HepG2 (cell line): Measurements from ENCODE around the gene RSPH4A. TPM values are rescaled to one million over a fixed set of nuclear protein-coding genes. Genes with fewer than 3 reads are reported as not detected.

Source experiments
- ARHGAP35 ChIP-seq: sonication (generic); formaldehyde crosslinking; IDR thresholded peaks from 2 replicates; pipeline ENCODE4 v1.9.0; 2022; ENCODE audit warnings: mild to moderate bottlenecking, inconsistent platforms, moderate library complexity, missing genetic modification reagents, borderline replicate concordance
- ARNT2 ChIP-seq: sonication (generic); formaldehyde crosslinking; IDR thresholded peaks from 2 replicates; pipeline ENCODE4 v1.8.0; 2022; ENCODE audit warnings: mild to moderate bottlenecking, low read depth, missing genetic modification reagents, moderate library complexity
- JUNB ChIP-seq: sonication (generic); formaldehyde crosslinking; IDR thresholded peaks from 2 replicates; pipeline ENCODE4 v1.8.0; 2022; ENCODE audit warnings: missing genetic modification reagents, mild to moderate bottlenecking, borderline replicate concordance
- KLF12 ChIP-seq: sonication (generic); formaldehyde crosslinking; IDR thresholded peaks from 2 replicates; pipeline ENCODE4 v1.4.0; 2020; ENCODE audit warnings: missing genetic modification reagents, borderline replicate concordance
- MAFF ChIP-seq: IDR thresholded peaks from 2 replicates; pipeline ENCODE4 v1.6.1; 2011; ENCODE audit warnings: low read depth, low read length, improper control_type of control experiment
- MZF1 ChIP-seq: sonication (generic); formaldehyde crosslinking; IDR thresholded peaks from 2 replicates; pipeline ENCODE4 v1.8.1; 2023; ENCODE audit warnings: mild to moderate bottlenecking, missing genetic modification reagents, borderline replicate concordance
- NFIC ChIP-seq: IDR thresholded peaks from 2 replicates; pipeline ENCODE4 v1.6.1; 2012; ENCODE audit warnings: mild to moderate bottlenecking, low read length, inconsistent platforms
- NONO ChIP-seq, 2 experiments: fragments of 450-650 bp in 1 of 2; sonication (generic) in 1 of 2; formaldehyde crosslinking in 1 of 2; IDR thresholded peaks in 1 of 2; conservative IDR thresholded peaks in 1 of 2; 2 replicates each; pipeline versions ENCODE4 v1.6.1 to v1.8.0; 2017 to 2022; ENCODE audit warnings: mild to moderate bottlenecking in 1 of 2, missing genetic modification reagents in 1 of 2, moderate library complexity in 1 of 2
- PCBP1 ChIP-seq: fragments of 200-400 bp; formaldehyde crosslinking; IDR thresholded peaks from 2 replicates; pipeline ENCODE4 v1.6.1; 2017; ENCODE audit warnings: mild to moderate bottlenecking, low read depth, low read length, borderline replicate concordance
- RAD21 ChIP-seq: fragments of 450-650 bp; formaldehyde crosslinking; IDR thresholded peaks from 2 replicates; pipeline ENCODE4 v1.5.0; 2020; ENCODE audit warnings: mild to moderate bottlenecking
- SMYD3 ChIP-seq: sonication (generic); formaldehyde crosslinking; IDR thresholded peaks from 2 replicates; pipeline ENCODE4 v1.8.1; 2023; ENCODE audit warnings: mild to moderate bottlenecking, missing genetic modification reagents
- SUZ12 ChIP-seq: fragments of 150-350 bp; IDR thresholded peaks from 2 replicates; pipeline ENCODE4 v1.6.1; 2014; ENCODE audit warnings: low read depth, low read length
- ZC3H13 ChIP-seq: sonication (generic); formaldehyde crosslinking; IDR thresholded peaks from 2 replicates; pipeline ENCODE4 v1.8.1; 2023; ENCODE audit warnings: mild to moderate bottlenecking, missing genetic modification reagents, moderate library complexity
- ZC3H4 ChIP-seq: sonication (generic); formaldehyde crosslinking; IDR thresholded peaks from 2 replicates; pipeline ENCODE4 v1.4.0; 2020; ENCODE audit warnings: missing genetic modification reagents, borderline replicate concordance
- ZNF10 ChIP-seq: sonication (generic); formaldehyde crosslinking; IDR thresholded peaks from 2 replicates; pipeline ENCODE4 v1.4.0; 2020; ENCODE audit warnings: mild to moderate bottlenecking, low read depth, missing genetic modification reagents, borderline replicate concordance
- ZNF20 ChIP-seq: sonication (generic); formaldehyde crosslinking; IDR thresholded peaks from 2 replicates; pipeline ENCODE4 v1.4.0; 2020; ENCODE audit warnings: mild to moderate bottlenecking, moderate library complexity, missing genetic modification reagents
- ZNF589 ChIP-seq: sonication (generic); formaldehyde crosslinking; conservative IDR thresholded peaks from 2 replicates; pipeline ENCODE4 v1.8.0; 2022; ENCODE audit warnings: mild to moderate bottlenecking, moderate library complexity, missing genetic modification reagents
- ZNF607 ChIP-seq: sonication (generic); formaldehyde crosslinking; IDR thresholded peaks from 2 replicates; pipeline ENCODE4 v1.5.1; 2020; ENCODE audit warnings: missing genetic modification reagents, mild to moderate bottlenecking, borderline replicate concordance
- ZNF782 ChIP-seq: sonication (generic); formaldehyde crosslinking; IDR thresholded peaks from 2 replicates; pipeline ENCODE4 v1.4.0; 2020; ENCODE audit warnings: missing genetic modification reagents, mild to moderate bottlenecking, borderline replicate concordance
- ZNF788 ChIP-seq: sonication (generic); formaldehyde crosslinking; IDR thresholded peaks from 2 replicates; pipeline ENCODE4 v1.5.0; 2020; ENCODE audit warnings: mild to moderate bottlenecking, missing genetic modification reagents, borderline replicate concordance
- polyA plus RNA-seq, 8 experiments: library from polyadenylated mRNA; depleted of rRNA in 3 of 8; stranded (reverse) in 7 of 8; unstranded in 1 of 8; fragments of >200 nt; fragmentation: Illumina TruSeq in 4 of 8; extraction: Trizol in 4 of 8; gene quantifications; 2 replicates each; pipeline versions ENCODE4 v1.2.1 to v1.2.3, GENCODE V29; 2011 to 2016; ENCODE audit warnings: low read depth in 4 of 8, missing spikeins in 1 of 8, mixed read lengths in 1 of 8; ENCODE audit not compliant: insufficient read depth in 1 of 8
- total RNA-seq, 5 experiments: library from RNA; depleted of rRNA; stranded (reverse); fragments of >200 nt; fragmentation: Illumina TruSeq; extraction: Trizol; gene quantifications; 2 replicates each; pipeline ENCODE4 v1.2.3, GENCODE V29; 2016; ENCODE audit warnings: low read depth in 1 of 5
- TF ChIP-seq, protein P1 (sequence below): sonication (generic); formaldehyde crosslinking; IDR thresholded peaks from 2 replicates; pipeline ENCODE4 v1.4.0; 2020; ENCODE audit warnings: low read depth, missing genetic modification reagents
- TF ChIP-seq, protein P2 (sequence below): sonication (generic); formaldehyde crosslinking; conservative IDR thresholded peaks from 2 replicates; pipeline ENCODE4 v1.4.0; 2020; ENCODE audit warnings: missing genetic modification reagents

The RSPH4A gene
- total and polyA plus RNA-seq, 2 of the 13 experiments (the other 11 are each of a cell fraction or from before 2014, with no cell fraction given), result 0.24 to 0.40 TPM

DNA sequence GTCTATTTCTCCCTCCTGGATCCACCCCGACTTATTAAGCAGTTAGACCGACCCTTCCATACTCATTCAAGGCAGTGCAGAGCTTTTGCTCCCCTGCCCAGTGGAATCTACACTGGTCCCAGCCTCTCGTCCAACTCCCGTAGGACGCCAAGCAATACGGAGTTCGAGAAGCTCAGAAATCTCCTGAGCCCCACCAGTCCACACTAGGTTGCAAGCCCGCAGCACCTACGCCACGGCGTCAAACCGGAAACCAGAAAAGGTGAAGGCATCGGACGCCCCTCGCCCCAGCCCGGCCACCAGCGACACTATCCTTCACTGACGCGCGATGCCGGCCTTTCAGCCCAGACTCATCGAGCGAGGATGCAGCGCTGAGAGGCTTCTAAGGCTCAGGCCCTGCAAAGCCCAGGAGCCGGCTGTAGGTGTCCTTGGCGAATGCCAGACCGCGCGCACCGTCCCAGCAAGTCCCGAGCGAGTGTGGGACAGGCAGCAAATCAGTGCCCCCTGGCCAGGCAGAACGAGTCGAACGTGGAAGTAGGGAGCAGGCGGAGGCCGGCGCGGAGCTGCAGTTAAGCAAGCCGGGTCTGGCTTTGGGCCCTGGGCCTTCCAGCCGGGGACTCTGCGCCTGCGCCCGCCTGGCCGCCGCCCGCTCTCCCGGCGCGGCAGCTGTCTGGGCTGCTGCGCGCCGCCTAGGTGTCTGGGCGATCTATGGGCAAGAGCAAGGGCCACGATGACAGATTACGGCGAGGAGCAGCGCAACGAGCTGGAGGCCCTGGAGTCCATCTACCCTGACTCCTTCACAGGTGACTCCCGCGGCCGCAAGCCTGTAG is 45.2 kb upstream of the RSPH4A start, which contains the start of gene RWDD1 (continued):
- TF ChIP-seq, protein P1, sequence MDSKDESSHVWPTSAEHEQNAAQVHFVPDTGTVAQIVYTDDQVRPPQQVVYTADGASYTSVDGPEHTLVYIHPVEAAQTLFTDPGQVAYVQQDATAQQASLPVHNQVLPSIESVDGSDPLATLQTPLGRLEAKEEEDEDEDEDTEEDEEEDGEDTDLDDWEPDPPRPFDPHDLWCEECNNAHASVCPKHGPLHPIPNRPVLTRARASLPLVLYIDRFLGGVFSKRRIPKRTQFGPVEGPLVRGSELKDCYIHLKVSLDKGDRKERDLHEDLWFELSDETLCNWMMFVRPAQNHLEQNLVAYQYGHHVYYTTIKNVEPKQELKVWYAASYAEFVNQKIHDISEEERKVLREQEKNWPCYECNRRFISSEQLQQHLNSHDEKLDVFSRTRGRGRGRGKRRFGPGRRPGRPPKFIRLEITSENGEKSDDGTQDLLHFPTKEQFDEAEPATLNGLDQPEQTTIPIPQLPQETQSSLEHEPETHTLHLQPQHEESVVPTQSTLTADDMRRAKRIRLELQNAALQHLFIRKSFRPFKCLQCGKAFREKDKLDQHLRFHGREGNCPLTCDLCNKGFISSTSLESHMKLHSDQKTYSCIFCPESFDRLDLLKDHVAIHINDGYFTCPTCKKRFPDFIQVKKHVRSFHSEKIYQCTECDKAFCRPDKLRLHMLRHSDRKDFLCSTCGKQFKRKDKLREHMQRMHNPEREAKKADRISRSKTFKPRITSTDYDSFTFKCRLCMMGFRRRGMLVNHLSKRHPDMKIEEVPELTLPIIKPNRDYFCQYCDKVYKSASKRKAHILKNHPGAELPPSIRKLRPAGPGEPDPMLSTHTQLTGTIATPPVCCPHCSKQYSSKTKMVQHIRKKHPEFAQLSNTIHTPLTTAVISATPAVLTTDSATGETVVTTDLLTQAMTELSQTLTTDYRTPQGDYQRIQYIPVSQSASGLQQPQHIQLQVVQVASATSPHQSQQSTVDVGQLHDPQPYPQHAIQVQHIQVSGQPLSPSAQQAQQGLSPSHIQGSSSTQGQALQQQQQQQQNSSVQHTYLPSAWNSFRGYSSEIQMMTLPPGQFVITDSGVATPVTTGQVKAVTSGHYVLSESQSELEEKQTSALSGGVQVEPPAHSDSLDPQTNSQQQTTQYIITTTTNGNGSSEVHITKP (CRISPR knock-in tag), result peak; percentile 80; the same call in 1 of the 2 replicates
- peak; percentile 87; the same call in 1 of the 2 replicates for TF ChIP-seq MZF1 (CRISPR knock-in tag)
- TF ChIP-seq ZNF20 (CRISPR knock-in tag), result no peak
- no peak for TF ChIP-seq ZC3H4 (CRISPR knock-in tag)
- TF ChIP-seq RAD21, result peak; percentile 39
- peak; percentile 55 for TF ChIP-seq MAFF
- peak; percentile 92; the same call in 1 of the 2 replicates for TF ChIP-seq SMYD3
- TF ChIP-seq ARNT2 (CRISPR knock-in tag), result peak; percentile 91
- TF ChIP-seq, protein P2, sequence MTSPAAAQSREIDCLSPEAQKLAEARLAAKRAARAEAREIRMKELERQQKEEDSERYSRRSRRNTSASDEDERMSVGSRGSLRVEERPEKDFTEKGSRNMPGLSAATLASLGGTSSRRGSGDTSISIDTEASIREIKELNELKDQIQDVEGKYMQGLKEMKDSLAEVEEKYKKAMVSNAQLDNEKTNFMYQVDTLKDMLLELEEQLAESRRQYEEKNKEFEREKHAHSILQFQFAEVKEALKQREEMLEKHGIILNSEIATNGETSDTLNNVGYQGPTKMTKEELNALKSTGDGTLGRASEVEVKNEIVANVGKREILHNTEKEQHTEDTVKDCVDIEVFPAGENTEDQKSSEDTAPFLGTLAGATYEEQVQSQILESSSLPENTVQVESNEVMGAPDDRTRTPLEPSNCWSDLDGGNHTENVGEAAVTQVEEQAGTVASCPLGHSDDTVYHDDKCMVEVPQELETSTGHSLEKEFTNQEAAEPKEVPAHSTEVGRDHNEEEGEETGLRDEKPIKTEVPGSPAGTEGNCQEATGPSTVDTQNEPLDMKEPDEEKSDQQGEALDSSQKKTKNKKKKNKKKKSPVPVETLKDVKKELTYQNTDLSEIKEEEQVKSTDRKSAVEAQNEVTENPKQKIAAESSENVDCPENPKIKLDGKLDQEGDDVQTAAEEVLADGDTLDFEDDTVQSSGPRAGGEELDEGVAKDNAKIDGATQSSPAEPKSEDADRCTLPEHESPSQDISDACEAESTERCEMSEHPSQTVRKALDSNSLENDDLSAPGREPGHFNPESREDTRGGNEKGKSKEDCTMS (CRISPR knock-in tag), result no peak
- peak; percentile 88; the same call in 1 of the 2 replicates for TF ChIP-seq KLF12 (CRISPR knock-in tag)
- peak; percentile 98 for TF ChIP-seq PCBP1
- TF ChIP-seq ZNF782, result peak; percentile 97; the same call in 1 of the 2 replicates
- TF ChIP-seq ZC3H13 (CRISPR knock-in tag), result no peak; the same call in 1 of the 2 replicates
- peak; percentile 94 for TF ChIP-seq ZNF607 (CRISPR knock-in tag)
- no peak for TF ChIP-seq SUZ12
- TF ChIP-seq JUNB, result no peak
- no peak for TF ChIP-seq ZNF10 (CRISPR knock-in tag)
- TF ChIP-seq NFIC, result no peak
- peak; percentile 96; the same call in 1 of the 2 replicates for TF ChIP-seq ARHGAP35 (CRISPR knock-in tag)
- no peak for TF ChIP-seq NONO (IDR thresholded peaks at IDR 0.05)
- peak; percentile 99 for TF ChIP-seq NONO (CRISPR knock-in tag; conservative IDR thresholded peaks at IDR 0.05)
- TF ChIP-seq ZNF589, result no peak; the same call in 1 of the 2 replicates
- TF ChIP-seq ZNF788, result peak; percentile 98; the same call in 1 of the 2 replicates
